Sigmoid colon (tissue), 7 donors: Measurements from ENCODE around the gene SPAG16. TPM values are rescaled to one million over a fixed set of nuclear protein-coding genes. Genes with fewer than 3 reads are reported as not detected.

Experiments
- DNase-seq: peaks from one replicate; pipeline ENCODE4 v3.0.0-alpha.2; 2019
- H3K27ac ChIP-seq, 4 donors: fragments of 200-600 bp; sonication (generic); one replicate each; pipeline ENCODE4 v1.5.1; 2016 to 2019; ENCODE audit warnings: mild to moderate bottlenecking in 1 of 4
- H3K27me3 ChIP-seq, 3 donors: fragments of 200-600 bp; sonication (generic); one replicate each; pipeline ENCODE4 v1.5.1; 2019; ENCODE audit warnings: mild to moderate bottlenecking in 1 of 3
- H3K36me3 ChIP-seq, 4 donors: fragments of 200-600 bp; sonication (generic); one replicate each; pipeline ENCODE4 v1.5.1; 2016 to 2019
- H3K4me1 ChIP-seq, 4 donors: fragments of 200-600 bp; sonication (generic); one replicate each; pipeline ENCODE4 v1.5.1; 2017 to 2019
- H3K4me3 ChIP-seq, 4 donors: fragments of 200-600 bp; sonication (generic); one replicate each; pipeline ENCODE4 v1.5.1; 2017 to 2019; ENCODE audit warnings: mild to moderate bottlenecking in 2 of 4, moderate library complexity in 1 of 4
- H3K9me3 ChIP-seq, 4 donors: fragments of 200-600 bp in 3 of 4; sonication (generic) in 3 of 4; one replicate each; pipeline versions ENCODE4 v1.5.1 to v1.6.1; 2013 to 2019
- EP300 ChIP-seq, 4 donors: sonication (generic); formaldehyde crosslinking; IDR thresholded peaks; one replicate each; pipeline ENCODE4 v1.6.1; 2017; ENCODE audit warnings: antibody characterized with exemption in 4 of 4
- POLR2A ChIP-seq, 2 donors: fragments of 450-650 bp; IDR thresholded peaks; one replicate each; pipeline ENCODE4 v1.6.1; 2016; ENCODE audit warnings: antibody characterized with exemption in 2 of 2, mild to moderate bottlenecking in 2 of 2, moderate library complexity in 2 of 2
- POLR2AphosphoS5 ChIP-seq, 4 donors: sonication (generic); formaldehyde crosslinking; IDR thresholded peaks; one replicate each; pipeline ENCODE4 v1.6.1; 2017; ENCODE audit warnings: antibody characterized with exemption in 4 of 4
- WGBS, 2 donors: extraction: QIAGEN DNeasy Blood & Tissue Kit; methylation state at CpG; one replicate each; pipeline ENCODE4 v1.1.7; 2013; 5-methylcytosine and 5-hydroxymethylcytosine counted together
- intact Hi-C: fragments of 100-400 bp; cut with DNase I; formaldehyde crosslinking; loops from one replicate; pipeline ENCODE4 v1.15.1; 2023
- polyA plus RNA-seq, 3 donors: library from polyadenylated mRNA; stranded (reverse); fragments of 200-250 nt; gene quantifications; one replicate each; pipeline ENCODE4 v1.2.3, GENCODE V29; 2013
- total RNA-seq, 4 donors: library from RNA; depleted of rRNA; stranded (reverse); fragments of >200 nt; gene quantifications; one replicate each; pipeline ENCODE4 v1.1.0, GENCODE V29; 2016
- TF ChIP-seq, protein P1 (sequence below), 4 experiments: fragments of 450-650 bp in 3 of 4; fragments of 200-600 bp in 1 of 4; IDR thresholded peaks; one replicate each; pipeline ENCODE4 v1.5.1; 2016 to 2019; ENCODE audit warnings: antibody characterized with exemption in 4 of 4, mild to moderate bottlenecking in 3 of 4, moderate library complexity in 2 of 4
- donor health status: healthy with polysubstance abuse.
- donor health status: Bipolar disorder and iron deficiency.
- donor health status: healthy.

The SPAG16 gene
- total and polyA plus RNA-seq, 7 donors = 13.1 to 70.3 (median 36.0) TPM

DNA sequence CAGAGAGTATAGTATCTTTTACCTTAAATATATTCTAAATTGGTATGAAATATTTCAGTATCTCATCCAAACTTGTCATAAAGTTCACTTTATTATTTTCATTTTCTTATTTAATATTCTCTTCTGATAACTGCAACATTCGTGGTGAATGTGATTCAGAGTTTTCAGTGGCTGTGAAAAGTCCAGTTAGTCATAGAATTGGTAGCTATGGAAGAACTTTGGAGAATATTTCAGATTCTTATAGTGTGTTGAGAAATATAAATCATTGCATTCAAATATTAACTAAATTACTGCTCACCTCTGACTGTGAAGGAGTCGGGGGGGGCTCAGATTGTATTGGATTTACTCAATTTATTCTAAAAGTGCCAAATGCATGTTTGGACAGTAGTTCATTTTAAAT lies 948.0 kb downstream of the SPAG16 start:
- TF ChIP-seq, protein P1, sequence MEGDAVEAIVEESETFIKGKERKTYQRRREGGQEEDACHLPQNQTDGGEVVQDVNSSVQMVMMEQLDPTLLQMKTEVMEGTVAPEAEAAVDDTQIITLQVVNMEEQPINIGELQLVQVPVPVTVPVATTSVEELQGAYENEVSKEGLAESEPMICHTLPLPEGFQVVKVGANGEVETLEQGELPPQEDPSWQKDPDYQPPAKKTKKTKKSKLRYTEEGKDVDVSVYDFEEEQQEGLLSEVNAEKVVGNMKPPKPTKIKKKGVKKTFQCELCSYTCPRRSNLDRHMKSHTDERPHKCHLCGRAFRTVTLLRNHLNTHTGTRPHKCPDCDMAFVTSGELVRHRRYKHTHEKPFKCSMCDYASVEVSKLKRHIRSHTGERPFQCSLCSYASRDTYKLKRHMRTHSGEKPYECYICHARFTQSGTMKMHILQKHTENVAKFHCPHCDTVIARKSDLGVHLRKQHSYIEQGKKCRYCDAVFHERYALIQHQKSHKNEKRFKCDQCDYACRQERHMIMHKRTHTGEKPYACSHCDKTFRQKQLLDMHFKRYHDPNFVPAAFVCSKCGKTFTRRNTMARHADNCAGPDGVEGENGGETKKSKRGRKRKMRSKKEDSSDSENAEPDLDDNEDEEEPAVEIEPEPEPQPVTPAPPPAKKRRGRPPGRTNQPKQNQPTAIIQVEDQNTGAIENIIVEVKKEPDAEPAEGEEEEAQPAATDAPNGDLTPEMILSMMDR (IDR thresholded peaks at IDR 0.05) = no peak
- TF ChIP-seq POLR2AphosphoS5 (IDR thresholded peaks at IDR 0.05) (no peak), POLR2A (IDR thresholded peaks at IDR 0.05) (no peak), EP300 (IDR thresholded peaks at IDR 0.05) (no peak)
- Histone ChIP-seq H3K9me3 (no peaks in the 10 kb centered on the region), H3K27me3 (no peaks in the 10 kb centered on the region), H3K4me3 (no peak overlapping the region), H3K36me3 (no peaks in the 10 kb centered on the region), H3K27ac (no peak overlapping the region), H3K4me1 (no peaks in the 10 kb centered on the region)
- WGBS, 2 donors = 53 to 67% methylated on average over 2 of the region's 2 CpGs
- intact Hi-C loops = no loop called here
- no peak for DNase-seq

DNA sequence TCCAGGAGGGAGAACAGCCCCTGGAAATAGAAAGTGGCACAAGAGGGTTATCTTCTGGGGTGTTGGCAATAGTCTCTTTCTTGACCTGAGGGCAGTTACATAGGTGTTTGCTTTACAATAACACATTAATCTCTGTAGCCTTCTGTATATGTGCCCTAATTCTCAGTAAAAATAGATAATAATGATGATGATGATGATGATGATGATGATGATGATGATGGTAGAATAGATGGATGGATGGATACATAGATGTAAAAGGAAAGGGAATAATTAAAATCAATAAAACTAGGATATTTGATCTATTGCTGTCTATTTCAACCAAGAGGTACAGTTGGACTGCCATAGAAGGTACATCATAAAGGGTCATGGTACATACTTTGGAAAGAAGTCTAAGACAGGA lies 948.9 kb downstream of the SPAG16 start:
- no peak for DNase-seq
- Histone ChIP-seq H3K9me3 (no peaks in the 10 kb centered on the region), H3K4me3 (no peak overlapping the region), H3K27ac (no peak overlapping the region), H3K27me3 (no peaks in the 10 kb centered on the region), H3K4me1 (no peaks in the 10 kb centered on the region), H3K36me3 (no peaks in the 10 kb centered on the region)
- no peak for TF ChIP-seq POLR2AphosphoS5 (IDR thresholded peaks at IDR 0.05)
- no peak for TF ChIP-seq POLR2A (IDR thresholded peaks at IDR 0.05)
- TF ChIP-seq, protein P1 (IDR thresholded peaks at IDR 0.05) = no peak
- intact Hi-C loops = no loop called here

DNA sequence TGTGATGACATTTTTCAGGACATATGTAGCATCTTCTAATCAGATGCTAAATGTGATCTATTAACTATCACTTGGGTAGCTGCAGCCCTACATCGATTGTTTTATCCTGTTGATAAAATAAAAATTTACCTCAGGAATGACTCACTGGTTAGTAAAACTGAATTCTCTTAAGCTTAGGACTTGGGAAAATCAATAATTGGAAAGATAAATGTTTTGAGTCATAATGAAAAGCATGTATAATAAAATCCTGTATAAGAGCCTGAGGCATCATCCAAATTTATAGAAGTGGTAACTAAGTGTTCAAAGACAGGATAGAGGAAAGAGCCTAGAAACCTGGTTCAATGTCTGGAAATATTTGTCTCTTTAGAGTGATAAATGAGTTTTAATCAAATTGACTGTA lies 958.5 kb downstream of the SPAG16 start:
- no peak for DNase-seq
- WGBS, 2 donors = 76 to 91% methylated on average over 1 of the region's 1 CpG
- peaks cover 0 to 6% (median 3%) of the 10 kb centered on the region in 4 donors for H3K4me1 ChIP-seq
- no peaks in the 10 kb centered on the region for H3K27me3 ChIP-seq
- no peaks in the 10 kb centered on the region for H3K36me3 ChIP-seq
- H3K4me3 ChIP-seq = no peak overlapping the region
- TF ChIP-seq POLR2A (IDR thresholded peaks at IDR 0.05) (no peak), EP300 (IDR thresholded peaks at IDR 0.05) (no peak), POLR2AphosphoS5 (IDR thresholded peaks at IDR 0.05) (no peak)
- TF ChIP-seq, protein P1 (IDR thresholded peaks at IDR 0.05) = no peak
- no peak overlapping the region for H3K27ac ChIP-seq
- intact Hi-C loops = no loop called here
- H3K9me3 ChIP-seq = no peaks in the 10 kb centered on the region

DNA sequence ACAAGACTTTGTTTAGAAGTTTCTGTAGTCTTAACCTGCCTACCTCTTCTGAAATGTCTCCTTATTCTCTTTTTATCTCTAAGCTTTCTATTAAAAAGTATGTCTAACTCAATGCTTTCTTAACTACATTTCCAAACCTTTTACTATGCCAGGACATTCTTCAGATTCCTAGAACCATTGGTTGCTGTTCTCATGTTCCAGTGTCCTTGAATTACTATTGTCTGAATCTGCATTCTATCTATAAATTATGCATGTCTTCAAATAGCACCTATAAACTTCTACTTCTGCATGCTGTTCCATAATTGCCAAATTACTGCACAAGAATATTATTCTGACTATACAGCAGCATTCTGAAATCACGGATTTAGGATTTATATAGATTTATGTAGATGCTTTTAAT lies 960.6 kb downstream of the SPAG16 start:
- Histone ChIP-seq H3K27me3 (no peaks in the 10 kb centered on the region), H3K27ac (no peak overlapping the region), H3K4me1 (peaks cover 0 to 6% (median 3%) of the 10 kb centered on the region in 4 donors), H3K36me3 (no peaks in the 10 kb centered on the region), H3K9me3 (no peaks in the 10 kb centered on the region), H3K4me3 (no peak overlapping the region)
- TF ChIP-seq POLR2A (IDR thresholded peaks at IDR 0.05) (no peak), EP300 (IDR thresholded peaks at IDR 0.05) (no peak), POLR2AphosphoS5 (IDR thresholded peaks at IDR 0.05) (no peak)
- TF ChIP-seq, protein P1 (IDR thresholded peaks at IDR 0.05) = no peak
- no peak for DNase-seq
- intact Hi-C loops = no loop called here
- WGBS, 2 donors = 68 to 83% methylated on average over 1 of the region's 1 CpG

DNA sequence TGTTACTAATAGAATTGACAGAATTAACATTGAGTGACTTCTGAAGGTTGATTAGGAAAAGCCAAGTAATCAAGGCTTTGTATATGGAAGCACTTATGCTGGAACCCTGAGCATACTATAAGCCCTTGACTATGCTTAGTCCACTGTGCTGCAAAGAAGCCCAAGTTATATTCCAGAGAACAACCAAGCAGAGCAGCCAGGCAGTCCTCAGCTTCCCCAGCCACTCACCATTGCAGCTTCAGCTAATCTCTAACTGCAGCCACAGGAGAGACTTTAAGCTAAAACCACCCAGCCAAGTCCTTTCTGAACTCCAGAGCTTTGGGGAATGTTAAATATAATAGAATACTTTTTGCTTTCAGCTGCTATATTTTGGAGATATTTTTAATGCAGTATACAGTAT lies 962.2 kb downstream of the SPAG16 start:
- peaks cover 0 to 6% (median 3%) of the 10 kb centered on the region in 4 donors for H3K4me1 ChIP-seq
- intact Hi-C loops = no loop called here
- no peak for DNase-seq
- no peaks in the 10 kb centered on the region for H3K36me3 ChIP-seq
- TF ChIP-seq POLR2AphosphoS5 (IDR thresholded peaks at IDR 0.05) = no peak
- TF ChIP-seq EP300 (IDR thresholded peaks at IDR 0.05) = no peak
- TF ChIP-seq POLR2A (IDR thresholded peaks at IDR 0.05) = no peak
- TF ChIP-seq, protein P1 (IDR thresholded peaks at IDR 0.05) = no peak
- no peak overlapping the region for H3K27ac ChIP-seq
- H3K4me3 ChIP-seq = no peak overlapping the region
- no peaks in the 10 kb centered on the region for H3K27me3 ChIP-seq
- no peaks in the 10 kb centered on the region for H3K9me3 ChIP-seq
